Measurements from ENCODE around the gene TRIO.

GRCh38 chr5:14107536-14107935, 35.6 kb upstream of the TRIO start:
- TF ChIP-seq CTCF (optimal IDR thresholded peaks at IDR 0.05 in 1 of 3, IDR thresholded peaks at IDR 0.05 in 1 of 3, conservative IDR thresholded peaks at IDR 0.05 in 1 of 3; ENCODE audit: extremely low read depth in 1 of 3, insufficient read depth in 2 of 3, low read length in 3 of 3) = no peak
- TF ChIP-seq EZH2 (IDR thresholded peaks at IDR 0.05; ENCODE audit: low read length) = no peak

Measured in keratinocyte (primary cell).